Activated T-cell treated with anti-CD3 and anti-CD28 coated beads for 1 hour (primary cell): ENCODE results near the gene PDE1A.

Source experiments
- DNase-seq: peaks from one replicate; pipeline ENCODE4 v3.0.0-alpha.2; 2020; ENCODE audit warnings: low read depth

The PDE1A gene

DNA sequence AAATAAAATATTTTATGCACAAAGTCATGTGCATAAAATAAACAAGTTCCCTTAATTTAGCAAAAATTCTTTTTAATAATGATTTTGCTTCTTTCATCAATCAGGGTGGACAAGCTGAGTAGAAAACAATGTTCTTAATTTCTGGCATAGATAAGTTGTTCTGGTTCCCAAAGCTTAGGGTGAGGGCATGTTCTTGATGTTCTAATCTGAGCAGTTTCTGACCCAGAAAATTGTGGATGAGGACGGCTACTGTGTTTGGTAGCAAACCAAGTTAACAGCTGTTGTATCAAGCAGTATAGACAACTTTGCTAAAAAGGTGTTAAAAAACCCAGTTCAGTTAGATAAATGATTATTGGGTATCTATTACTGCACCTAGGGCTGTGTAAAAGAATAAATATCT is 158.9 kb downstream of the PDE1A start:
- no peak for DNase-seq

DNA sequence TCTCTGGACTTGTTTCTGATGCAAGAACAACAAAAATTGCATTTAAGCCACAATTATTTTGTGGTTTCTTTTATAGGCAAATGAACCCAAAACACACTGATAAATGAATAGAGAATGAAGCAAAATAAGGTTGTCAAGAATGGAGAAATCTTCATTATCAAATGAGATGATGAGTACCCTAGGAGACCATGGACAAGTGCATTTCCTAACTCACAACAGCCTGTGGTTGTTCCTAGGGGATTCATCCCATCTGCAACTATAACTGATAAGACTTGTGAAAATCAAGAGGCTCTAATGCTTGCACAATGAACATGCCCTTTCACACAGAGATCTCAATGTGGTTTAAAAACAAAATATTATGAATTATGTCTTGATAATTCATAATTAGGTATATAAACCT is 159.9 kb downstream of the PDE1A start:
- DNase-seq = no peak

GRCh38 chr2:182265718-182266117 is 161.1 kb downstream of the PDE1A start:
- DNase-seq = no peak

GRCh38 chr2:182261860-182262387 is 164.9 kb downstream of the PDE1A start:
- DNase-seq = no peak

- no peak for DNase-seq
These were observed 167.1 kb downstream of the PDE1A start for GRCh38 chr2:182259629-182260150.

GRCh38 chr2:182252534-182252933 is 174.3 kb downstream of the PDE1A start:
- no peak for DNase-seq

DNA sequence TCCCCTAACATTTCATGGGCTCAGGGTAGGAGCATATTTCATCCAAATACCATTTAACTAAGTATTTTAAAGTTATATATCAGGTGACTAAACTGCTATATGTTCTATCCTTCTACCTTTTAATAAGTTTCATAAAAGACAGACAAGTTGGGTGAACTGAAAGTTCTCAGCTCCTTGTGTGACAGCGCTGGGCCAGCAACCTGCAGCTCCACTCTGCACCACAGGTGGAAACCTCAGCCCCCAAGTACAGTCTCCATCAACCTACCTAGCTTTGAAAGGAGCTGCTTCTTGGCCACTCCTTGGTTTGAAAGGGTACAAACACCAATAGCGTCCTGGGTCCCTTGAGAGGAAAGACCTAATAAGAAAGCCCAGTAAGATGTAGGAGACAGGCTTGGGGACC is 177.9 kb downstream of the PDE1A start:
- no peak for DNase-seq

GRCh38 chr2:182248362-182248761 is 178.5 kb downstream of the PDE1A start:
- DNase-seq = no peak

- DNase-seq = no peak
These were observed 179.0 kb downstream of the PDE1A start for GRCh38 chr2:182247831-182248230.

GRCh38 chr2:182245963-182246362 is 180.9 kb downstream of the PDE1A start:
- no peak for DNase-seq

DNA sequence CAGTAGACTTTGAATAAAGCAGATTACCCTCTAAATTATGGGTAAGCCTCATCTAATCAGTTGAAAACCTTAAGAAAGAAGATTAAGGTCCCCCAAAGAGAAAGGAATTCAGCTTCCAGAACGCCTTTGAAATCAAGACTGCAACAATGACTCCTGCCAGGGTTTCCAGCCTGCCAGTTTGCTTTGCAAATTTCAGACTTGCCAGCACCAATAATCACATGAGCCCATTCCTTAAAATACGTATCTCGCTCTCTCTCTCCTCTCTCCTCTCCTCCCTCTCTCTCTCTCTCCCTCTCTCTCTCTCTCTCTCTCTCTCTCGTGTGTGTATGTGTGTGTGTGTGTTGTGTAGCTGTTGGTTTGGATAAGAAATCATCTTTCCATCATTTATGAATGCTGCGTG is 184.2 kb downstream of the PDE1A start:
- no peak for DNase-seq

DNA sequence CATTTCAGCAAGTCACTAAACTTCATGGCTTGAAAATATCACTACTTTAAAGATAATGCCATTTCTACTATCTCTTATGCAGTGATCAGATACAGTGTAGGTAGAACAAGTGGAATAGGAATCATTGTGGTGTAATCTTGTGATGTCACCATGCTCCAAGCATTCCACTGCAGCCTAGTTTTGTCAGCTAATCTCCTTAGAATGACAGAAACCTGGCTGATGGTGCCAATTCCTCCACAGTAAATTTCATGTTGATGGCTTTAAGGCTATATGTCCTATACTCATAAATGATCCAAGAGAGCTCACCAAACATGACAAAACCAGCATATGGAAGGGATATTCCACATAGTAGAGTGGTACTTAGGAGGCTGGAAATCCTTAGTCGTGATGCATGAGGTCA is 184.9 kb downstream of the PDE1A start:
- no peak for DNase-seq

DNA sequence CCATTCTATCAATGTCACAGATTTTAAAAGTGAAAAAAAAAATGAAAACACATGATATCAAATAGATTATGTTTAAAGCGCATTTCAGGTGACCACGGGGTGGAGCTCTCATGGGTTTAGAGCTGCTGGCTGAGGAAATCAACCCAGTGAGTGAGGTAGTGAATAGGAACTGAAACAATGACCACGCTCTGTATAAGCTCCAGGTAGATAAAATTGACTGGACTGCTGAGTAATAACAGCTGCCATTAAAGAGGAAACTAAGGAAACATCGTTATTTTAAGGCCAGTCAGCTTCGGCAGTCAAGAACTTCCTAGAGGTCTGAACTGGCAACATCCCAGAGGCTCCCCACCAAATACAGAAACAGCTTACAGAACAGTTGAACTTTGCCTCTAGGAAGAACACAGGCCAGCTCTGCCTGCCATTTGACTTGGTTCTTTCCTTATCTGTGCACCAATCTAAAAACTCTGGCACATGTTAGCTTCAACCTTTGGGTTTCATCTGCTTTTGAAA is 185.9 kb downstream of the PDE1A start:
- no peak for DNase-seq

DNA sequence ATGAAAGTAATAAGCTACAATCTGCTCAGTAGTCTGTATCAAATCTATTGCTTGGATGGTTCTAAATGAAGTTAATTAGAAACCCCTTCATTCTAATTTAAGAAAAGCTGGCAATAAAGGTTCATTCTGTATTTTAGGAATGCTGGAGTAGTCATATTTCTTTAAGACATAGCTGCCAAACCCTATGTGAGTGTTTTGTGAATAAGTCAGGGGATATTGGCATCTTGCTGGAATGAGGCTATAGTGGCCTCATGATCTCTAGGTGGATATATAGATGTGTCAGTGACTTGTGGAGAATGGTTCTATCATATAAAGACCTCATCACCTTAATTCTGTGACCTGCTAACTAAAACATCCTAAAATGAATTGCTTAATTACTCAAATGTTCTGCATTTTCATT is 196.3 kb downstream of the PDE1A start:
- no peak for DNase-seq

GRCh38 chr2:182229297-182229696 is 197.5 kb downstream of the PDE1A start:
- DNase-seq = no peak

- DNase-seq = no peak
These were observed 198.1 kb downstream of the PDE1A start for GRCh38 chr2:182228741-182229140.

GRCh38 chr2:182228073-182228473 is 198.8 kb downstream of the PDE1A start:
- no peak for DNase-seq

- no peak for DNase-seq
These were observed 200.0 kb downstream of the PDE1A start for GRCh38 chr2:182226807-182227206.

GRCh38 chr2:182224669-182225068 is 202.2 kb downstream of the PDE1A start:
- DNase-seq = no peak

GRCh38 chr2:182220998-182221397 is 205.8 kb downstream of the PDE1A start:
- no peak for DNase-seq

DNA sequence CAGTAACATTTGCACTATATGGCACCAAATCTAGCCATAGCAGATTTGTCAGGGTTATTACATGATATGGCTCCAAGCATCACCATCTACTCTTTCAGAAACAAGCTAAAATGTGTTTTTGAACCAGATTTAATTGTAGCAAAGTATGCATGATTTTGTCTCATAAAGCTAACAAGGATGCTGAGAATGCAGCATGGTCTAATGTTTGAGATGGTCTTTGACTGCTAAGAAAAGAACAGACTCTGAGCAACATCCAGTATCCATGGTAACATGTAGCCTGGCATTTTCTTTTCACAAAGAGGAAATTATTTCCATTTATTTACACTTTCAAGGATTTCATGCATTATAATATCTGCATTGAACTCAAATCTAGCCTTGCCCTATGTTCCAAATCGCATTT is 206.5 kb downstream of the PDE1A start:
- no peak for DNase-seq

DNA sequence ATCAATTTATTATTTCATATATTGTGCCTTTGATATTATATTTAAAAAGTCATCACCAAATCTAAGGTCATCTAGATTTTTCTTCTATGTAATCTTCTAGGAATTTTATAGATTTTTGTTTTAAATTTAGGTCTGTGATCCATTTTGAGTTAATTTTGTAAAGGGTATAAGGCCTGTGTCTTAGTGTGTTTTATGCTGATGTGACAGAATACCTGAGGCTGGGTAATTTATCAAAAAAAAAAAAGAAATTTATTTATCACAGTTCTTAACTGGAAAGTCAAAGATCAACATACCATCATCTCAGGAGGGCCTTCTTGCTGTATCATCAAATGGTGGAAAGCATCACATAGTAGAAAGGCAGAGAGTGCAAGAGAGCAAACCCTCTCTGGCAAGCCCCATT is 216.2 kb downstream of the PDE1A start:
- DNase-seq = no peak

- DNase-seq = no peak
These were observed 218.4 kb downstream of the PDE1A start for GRCh38 chr2:182208421-182208820.

GRCh38 chr2:182207049-182207746 is 219.6 kb downstream of the PDE1A start:
- DNase-seq = no peak
